Loucy (cell line): Measurements from ENCODE around the gene SGMS1.
"Not testable (repeated sequence)": the region's sequence is repeated elsewhere in the genome, so short reads cannot be mapped to it uniquely, and the experiment has no call there.

Experiments
- H2AFZ ChIP-seq: fragments of 200-600 bp; sonication (generic); 2 replicates; pipeline ENCODE4 v1.6.0; 2016; ENCODE audit warnings: antibody characterized with exemption, mild to moderate bottlenecking, low read length, moderate library complexity
- H3F3A ChIP-seq: fragments of 200-600 bp; 2 replicates; pipeline ENCODE4 v1.6.0; 2016; ENCODE audit warnings: antibody characterized with exemption, low read depth, mild to moderate bottlenecking
- H3K27me3 ChIP-seq: fragments of 200-600 bp; sonication (generic); 2 replicates; pipeline ENCODE4 v1.6.1; 2014; ENCODE audit warnings: low read length, mild to moderate bottlenecking; ENCODE audit not compliant: insufficient read depth, poor library complexity, severe bottlenecking
- H3K36me3 ChIP-seq: fragments of 200-600 bp; sonication (generic); 2 replicates; pipeline ENCODE4 v1.6.1; 2016; ENCODE audit warnings: low read length; ENCODE audit not compliant: insufficient read depth
- H3K4me1 ChIP-seq: fragments of 200-600 bp; sonication (generic); 2 replicates; pipeline ENCODE4 v1.5.1; 2014; ENCODE audit warnings: low read length, mild to moderate bottlenecking; ENCODE audit not compliant: insufficient read depth, poor library complexity, severe bottlenecking
- H3K4me2 ChIP-seq: fragments of 200-600 bp; sonication (generic); 2 replicates; pipeline ENCODE4 v1.6.0; 2014; ENCODE audit warnings: antibody characterized with exemption, low read length, low read depth, mild to moderate bottlenecking; ENCODE audit not compliant: poor library complexity, severe bottlenecking
- H3K4me3 ChIP-seq: fragments of 200-600 bp; sonication (generic); 2 replicates; pipeline ENCODE4 v1.5.1; 2014; ENCODE audit warnings: low read length, mild to moderate bottlenecking, mixed read lengths; ENCODE audit not compliant: poor library complexity, severe bottlenecking
- H3K79me2 ChIP-seq: fragments of 200-600 bp; sonication (generic); 2 replicates; pipeline ENCODE4 v1.6.1; 2014; ENCODE audit warnings: low read length; ENCODE audit not compliant: insufficient read depth
- H3K9ac ChIP-seq: fragments of 200-600 bp; sonication (generic); 2 replicates; pipeline ENCODE4 v1.6.0; 2014; ENCODE audit warnings: mild to moderate bottlenecking, low read depth, low read length, moderate library complexity; ENCODE audit not compliant: poor library complexity, severe bottlenecking
- H3K9me2 ChIP-seq: fragments of 200-600 bp; sonication (generic); replicated peaks from 2 replicates; pipeline ENCODE4 v1.6.1; 2016; ENCODE audit warnings: low read depth, low read length, mixed read lengths
- H3K9me3 ChIP-seq: fragments of 200-600 bp; sonication (generic); 2 replicates; pipeline ENCODE4 v1.6.1; 2014; ENCODE audit warnings: mild to moderate bottlenecking, antibody characterized with exemption, low read length, low read depth; ENCODE audit not compliant: insufficient read depth
- H4K20me1 ChIP-seq: fragments of 200-600 bp; sonication (generic); 2 replicates; pipeline ENCODE4 v1.6.0; 2014; ENCODE audit warnings: antibody characterized with exemption, low read length, mild to moderate bottlenecking; ENCODE audit not compliant: insufficient read depth, poor library complexity, severe bottlenecking
- CTCF ChIP-seq: fragments of 200-600 bp; sonication (generic); conservative IDR thresholded peaks from 2 replicates; pipeline ENCODE4 v1.5.1; 2014; ENCODE audit warnings: mild to moderate bottlenecking, antibody characterized with exemption, low read length
- EZH2phosphoT487 ChIP-seq: fragments of 200-600 bp; IDR thresholded peaks from 2 replicates; pipeline ENCODE4 v1.6.1; 2018; ENCODE audit warnings: antibody characterized with exemption, mild to moderate bottlenecking, moderate library complexity, borderline replicate concordance

The SGMS1 gene

GRCh38 chr10:50623663-50624412 is at the start of gene SGMS1:
TSS of gene SGMS1 (minus strand) at chr10:50623956. CDS start at chr10:50344114, 279,842 bp downstream.
- H3K4me3 ChIP-seq: peak within 1 kb of the TSS; percentile 98
- TF ChIP-seq EZH2phosphoT487: no peak
- TF ChIP-seq CTCF: no peak
- peak within 1 kb of the TSS; percentile 99 for H2AFZ ChIP-seq
- H3K27me3 ChIP-seq: no peaks in the 10 kb centered on the region
- H3K79me2 ChIP-seq: peaks cover 32% of the 10 kb centered on the region
- peaks cover 4% of the 10 kb centered on the region; the same call in 1 of the 2 replicates for H3F3A ChIP-seq
- peaks cover 33% of the 10 kb centered on the region for H3K4me1 ChIP-seq
- H3K9ac ChIP-seq: peak within 1 kb of the TSS; percentile 87
- peak within 1 kb of the TSS; percentile 83 for H3K4me2 ChIP-seq
- no peaks in the 10 kb centered on the region for H3K9me2 ChIP-seq
- H4K20me1 ChIP-seq: peaks cover 15% of the 10 kb centered on the region
- no peaks in the 10 kb centered on the region for H3K36me3 ChIP-seq
- H3K9me3 ChIP-seq: no peaks in the 10 kb centered on the region

GRCh38 chr10:50672152-50672551 is 48.4 kb upstream of the SGMS1 start:
- H3K79me2 ChIP-seq, H3K9me3 ChIP-seq, H3K4me2 ChIP-seq, H3K4me1 ChIP-seq, H3K9me2 ChIP-seq, H3F3A ChIP-seq, H3K27me3 ChIP-seq, H3K36me3 ChIP-seq, H4K20me1 ChIP-seq, H3K9ac ChIP-seq, H3K4me3 ChIP-seq: not testable (repeated sequence)
- H2AFZ ChIP-seq: peak overlapping the region; percentile 88

GRCh38 chr10:50671645-50672044 is 47.9 kb upstream of the SGMS1 start:
- H3K4me2 ChIP-seq, H3K27me3 ChIP-seq, H3K4me1 ChIP-seq, H3K4me3 ChIP-seq, H3K9me2 ChIP-seq, H4K20me1 ChIP-seq, H3F3A ChIP-seq, H3K36me3 ChIP-seq, H3K9me3 ChIP-seq, H3K79me2 ChIP-seq, H3K9ac ChIP-seq: not testable (repeated sequence)
- H2AFZ ChIP-seq: peak overlapping the region; percentile 88

GRCh38 chr10:50669957-50670356 is 46.2 kb upstream of the SGMS1 start:
- not testable (repeated sequence) for H3K9me3 ChIP-seq, H3K9ac ChIP-seq, H3K79me2 ChIP-seq, H3F3A ChIP-seq, H2AFZ ChIP-seq, H3K4me1 ChIP-seq, H3K4me3 ChIP-seq, H3K4me2 ChIP-seq, H3K36me3 ChIP-seq, H4K20me1 ChIP-seq, H3K9me2 ChIP-seq, H3K27me3 ChIP-seq

- H4K20me1 ChIP-seq, H3K36me3 ChIP-seq, H3K9me2 ChIP-seq, H3K4me3 ChIP-seq, H3K9me3 ChIP-seq, H3K4me2 ChIP-seq, H3K4me1 ChIP-seq, H3K27me3 ChIP-seq, H3F3A ChIP-seq, H2AFZ ChIP-seq, H3K79me2 ChIP-seq, H3K9ac ChIP-seq: not testable (repeated sequence)
Measured at GRCh38 chr10:50667353-50667752, 43.6 kb upstream of the SGMS1 start.

GRCh38 chr10:50662420-50662819 is 38.7 kb upstream of the SGMS1 start:
- H3K4me2 ChIP-seq, H3K4me3 ChIP-seq, H3K9me2 ChIP-seq, H2AFZ ChIP-seq, H3K36me3 ChIP-seq, H3K9ac ChIP-seq, H3F3A ChIP-seq, H3K27me3 ChIP-seq, H3K9me3 ChIP-seq, H4K20me1 ChIP-seq: not testable (repeated sequence)
- peaks cover 13% of the 10 kb centered on the region for H3K4me1 ChIP-seq
- H3K79me2 ChIP-seq: peaks cover 12% of the 10 kb centered on the region; the same call in 1 of the 2 replicates
